H1 (cell line): ENCODE data around the gene DIP2C. TPM values are rescaled to one million over a fixed set of nuclear protein-coding genes. Genes with fewer than 3 reads are reported as not detected.

Source experiments
- CTCF ChIA-PET: fragments of 300-600 bp; sonication (Branson Sonifier 250); formaldehyde crosslinking; loops from one replicate; lab custom pipeline; 2021; ENCODE audit not compliant: partially characterized antibody; lab: Charles Lee
- POLR2A ChIA-PET: fragments of 300-600 bp; sonication (Branson Sonifier 250); formaldehyde crosslinking; loops from one replicate; lab custom pipeline; 2021; ENCODE audit warnings: inconsistent platforms; ENCODE audit not compliant: partially characterized antibody; lab: Charles Lee
- DNase-seq, 2 experiments: peaks; one replicate each; pipeline versions ENCODE4 v3.0.0 to v3.0.0-alpha.2; 2010 to 2022; ENCODE audit warnings: low spot score in 2 of 2, low read depth in 1 of 2, mixed read lengths in 1 of 2
- FAIRE-seq: peaks from 2 replicates; lab custom pipeline; 2011; peaks lifted over from hg19 to GRCh38; lab: Jason Lieb, UNC
- H2AFZ ChIP-seq: 2 replicates; pipeline ENCODE4 v1.8.1; 2012; ENCODE audit warnings: low read length, inconsistent platforms
- H2AK5ac ChIP-seq: 2 replicates; pipeline ENCODE4 v1.6.1; 2013; ENCODE audit warnings: low read depth, low read length
- H2BK120ac ChIP-seq: replicated peaks from 2 replicates; pipeline ENCODE3; 2013; ENCODE audit warnings: low read depth, low read length, inconsistent platforms
- H2BK12ac ChIP-seq: 2 replicates; pipeline ENCODE4 v1.6.1; 2013; ENCODE audit warnings: low read depth, low read length
- H2BK15ac ChIP-seq: 2 replicates; pipeline ENCODE4 v1.6.1; 2013; ENCODE audit warnings: low read length
- H2BK20ac ChIP-seq: 2 replicates; pipeline ENCODE4 v1.6.1; 2013; ENCODE audit warnings: low read length
- H2BK5ac ChIP-seq: 2 replicates; pipeline ENCODE4 v1.6.1; 2013; ENCODE audit warnings: low read depth, low read length
- H3K14ac ChIP-seq: 2 replicates; pipeline ENCODE4 v1.6.1; 2013; ENCODE audit warnings: inconsistent platforms; ENCODE audit not compliant: insufficient read length
- H3K18ac ChIP-seq: 2 replicates; pipeline ENCODE4 v1.6.1; 2013; ENCODE audit warnings: low read length; ENCODE audit errors: extremely low read depth
- H3K23ac ChIP-seq: 2 replicates; pipeline ENCODE4 v1.6.1; 2013; ENCODE audit warnings: inconsistent platforms; ENCODE audit not compliant: insufficient read length
- H3K23me2 ChIP-seq: 2 replicates; pipeline ENCODE4 v1.6.1; 2013; ENCODE audit warnings: low read depth, low read length
- H3K27ac ChIP-seq: 2 replicates; pipeline ENCODE4 v1.6.1; 2011; ENCODE audit warnings: low read depth, low read length, inconsistent platforms
- H3K27me3 ChIP-seq, 4 experiments: replicated peaks in 1 of 4; 1 replicate in 1 of 4; 2 replicates in 3 of 4; pipeline versions ENCODE4 v1.6.1 to v1.8.1; 2011 to 2013; ENCODE audit warnings: low read length in 3 of 4, mild to moderate bottlenecking in 3 of 4, inconsistent platforms in 2 of 4, mixed read lengths in 2 of 4, moderate library complexity in 1 of 4; ENCODE audit not compliant: control insufficient read depth in 3 of 4, insufficient read depth in 3 of 4; ENCODE audit errors: extremely low read depth in 1 of 4
- H3K36me3 ChIP-seq, 4 experiments: 2 replicates each; pipeline versions ENCODE4 v1.6.1 to v1.8.1; 2011 to 2013; ENCODE audit warnings: mild to moderate bottlenecking in 4 of 4, low read length in 3 of 4, moderate library complexity in 2 of 4, control low read depth in 1 of 4, inconsistent platforms in 1 of 4; ENCODE audit not compliant: insufficient read depth in 4 of 4, control insufficient read depth in 2 of 4
- H3K4ac ChIP-seq: replicated peaks from 2 replicates; pipeline ENCODE3; 2013; ENCODE audit warnings: low read length, low read depth, mixed read lengths, inconsistent platforms; ENCODE audit not compliant: insufficient read length
- H3K4me1 ChIP-seq, 4 experiments: replicated peaks in 1 of 4; 1 replicate in 1 of 4; 2 replicates in 3 of 4; pipeline versions ENCODE4 v1.6.1 to v1.8.1; 2011 to 2013; ENCODE audit warnings: low read length in 3 of 4, inconsistent platforms in 2 of 4, mixed read lengths in 1 of 4; ENCODE audit not compliant: insufficient read depth in 4 of 4, control insufficient read depth in 3 of 4
- H3K4me2 ChIP-seq, 2 experiments: 2 replicates each; pipeline versions ENCODE4 v1.6.1 to v1.8.1; 2011 to 2013; ENCODE audit warnings: low read depth in 2 of 2, low read length in 2 of 2, control low read depth in 1 of 2, inconsistent platforms in 1 of 2, mild to moderate bottlenecking in 1 of 2; ENCODE audit not compliant: insufficient read depth in 1 of 2
- H3K4me3 ChIP-seq, 4 experiments: fragments of 200-600, 300-600 bp in 1 of 4; sonication (generic), shearing (Covaris generic), sonication (Bioruptor Twin) in 1 of 4; 2 replicates each; pipeline versions ENCODE4 v1.5.1 to v1.8.1; 2011 to 2016; ENCODE audit warnings: low read length in 4 of 4, low read depth in 3 of 4, control low read depth in 2 of 4, inconsistent platforms in 2 of 4, mild to moderate bottlenecking in 2 of 4, mixed read lengths in 1 of 4, moderate library complexity in 1 of 4; ENCODE audit not compliant: insufficient read depth in 2 of 4; ENCODE audit errors: extremely low read depth in 1 of 4
- H3K56ac ChIP-seq: replicated peaks from 2 replicates; pipeline ENCODE3; 2013; ENCODE audit warnings: low read depth, mild to moderate bottlenecking, mixed read lengths, low read length, inconsistent platforms; ENCODE audit not compliant: insufficient read length
- H3K79me1 ChIP-seq: 2 replicates; pipeline ENCODE4 v1.6.1; 2013; ENCODE audit warnings: low read depth, low read length, control low read depth
- H3K79me2 ChIP-seq, 2 experiments: 2 replicates each; pipeline versions ENCODE4 v1.6.1 to v1.8.1; 2012 to 2013; ENCODE audit warnings: low read length in 2 of 2, mild to moderate bottlenecking in 2 of 2, inconsistent platforms in 1 of 2; ENCODE audit not compliant: insufficient read depth in 2 of 2, control insufficient read depth in 1 of 2
- H3K9ac ChIP-seq, 4 experiments: replicated peaks in 1 of 4; 1 replicate in 1 of 4; 2 replicates in 3 of 4; pipeline versions ENCODE4 v1.6.1 to v1.8.1; 2011 to 2013; ENCODE audit warnings: low read depth in 3 of 4, low read length in 3 of 4, control low read depth in 2 of 4, mild to moderate bottlenecking in 2 of 4, moderate library complexity in 2 of 4, inconsistent platforms in 1 of 4; ENCODE audit errors: extremely low read depth in 1 of 4
- H3K9me3 ChIP-seq, 2 experiments: 2 replicates each; pipeline versions ENCODE4 v1.6.1 to v1.8.1; 2012 to 2013; ENCODE audit warnings: mild to moderate bottlenecking in 2 of 2, moderate library complexity in 2 of 2, control low read depth in 1 of 2, inconsistent platforms in 1 of 2, low read depth in 1 of 2, low read length in 1 of 2, mixed read lengths in 1 of 2; ENCODE audit not compliant: insufficient read depth in 2 of 2
- H4K20me1 ChIP-seq, 2 experiments: replicated peaks in 1 of 2; 2 replicates each; pipeline versions ENCODE3 to v1.8.1; 2011 to 2013; ENCODE audit warnings: inconsistent platforms in 2 of 2, low read length in 2 of 2, mild to moderate bottlenecking in 1 of 2; ENCODE audit not compliant: insufficient read depth in 2 of 2, control insufficient read depth in 1 of 2
- H4K5ac ChIP-seq: 2 replicates; pipeline ENCODE4 v1.6.1; 2013; ENCODE audit warnings: low read length, low read depth, mixed read lengths, inconsistent platforms; ENCODE audit not compliant: insufficient read length
- H4K8ac ChIP-seq: 2 replicates; pipeline ENCODE4 v1.8.0; 2013; ENCODE audit warnings: mild to moderate bottlenecking, moderate library complexity, low read length, inconsistent platforms; ENCODE audit not compliant: insufficient read depth; ENCODE audit errors: extremely low read depth
- H4K91ac ChIP-seq: replicated peaks from 2 replicates; pipeline ENCODE3; 2013; ENCODE audit warnings: low read length, mixed read lengths, inconsistent platforms; ENCODE audit not compliant: insufficient read length
- BCL11A ChIP-seq, 2 experiments: IDR thresholded peaks; one replicate each; pipeline ENCODE4 v1.6.1; 2011; ENCODE audit warnings: low read depth in 2 of 2, low read length in 2 of 2, mild to moderate bottlenecking in 2 of 2
- CEBPB ChIP-seq: IDR thresholded peaks from 2 replicates; pipeline ENCODE4 v1.6.1; 2012; ENCODE audit warnings: low read depth, low read length
- CHD1 ChIP-seq: IDR thresholded peaks from 2 replicates; pipeline ENCODE4 v1.6.1; 2012; ENCODE audit warnings: low read depth, low read length, improper control_type of control experiment
- HDAC2 ChIP-seq, 2 experiments: fragments of 300-600 bp in 1 of 2; sonication (generic) in 1 of 2; IDR thresholded peaks; 2 replicates each; pipeline ENCODE4 v1.6.1; 2011 to 2012; ENCODE audit warnings: low read depth in 2 of 2, low read length in 2 of 2, mild to moderate bottlenecking in 2 of 2, moderate library complexity in 2 of 2, borderline replicate concordance in 1 of 2, inconsistent platforms in 1 of 2
- JUND ChIP-seq: IDR thresholded peaks from 2 replicates; pipeline ENCODE4 v1.6.1; 2011; ENCODE audit warnings: mild to moderate bottlenecking, improper control_type of control experiment, low read length
- KDM1A ChIP-seq: fragments of 200-600, 300-600 bp; sonication (generic); IDR thresholded peaks from 2 replicates; pipeline ENCODE4 v1.7.1; 2016; ENCODE audit warnings: mild to moderate bottlenecking, low read length, borderline replicate concordance
- RBBP5 ChIP-seq: IDR thresholded peaks from 2 replicates; pipeline ENCODE4 v1.7.1; 2012; ENCODE audit warnings: low read depth, mild to moderate bottlenecking, inconsistent platforms, low read length, moderate library complexity, borderline replicate concordance
- RFX5 ChIP-seq: IDR thresholded peaks from 2 replicates; pipeline ENCODE4 v1.6.1; 2011; ENCODE audit warnings: low read depth, low read length, improper control_type of control experiment, borderline replicate concordance
- RXRA ChIP-seq: IDR thresholded peaks from 2 replicates; pipeline ENCODE4 v1.6.1; 2011; ENCODE audit warnings: low read depth, mild to moderate bottlenecking, low read length, moderate library complexity; ENCODE audit not compliant: insufficient read depth
- SP1 ChIP-seq: IDR thresholded peaks from 2 replicates; pipeline ENCODE4 v1.6.1; 2011; ENCODE audit warnings: low read depth, low read length
- TAF1 ChIP-seq: IDR thresholded peaks from 2 replicates; pipeline ENCODE4 v1.6.1; 2011; ENCODE audit warnings: mild to moderate bottlenecking, low read depth, low read length
- YY1 ChIP-seq: IDR thresholded peaks from 2 replicates; pipeline ENCODE4 v1.6.1; 2011; ENCODE audit warnings: low read depth, mild to moderate bottlenecking, low read length
- WGBS, 2 experiments: shearing (Covaris generic) in 1 of 2; methylation state at CpG; one replicate each; pipeline versions ENCODE4 v1.1.6 to v1.1.7; 2013 to 2015; ENCODE audit warnings: low lambda C conversion rate in 2 of 2, mixed read lengths in 2 of 2, inconsistent platforms in 1 of 2, low coverage in 1 of 2, missing lambda C conversion rate in 1 of 2; ENCODE audit not compliant: insufficient replicate concordance in 2 of 2, insufficient coverage in 1 of 2, insufficient read length in 1 of 2; ENCODE audit errors: extremely low coverage in 1 of 2, missing lambda C conversion rate in 1 of 2; 5-methylcytosine and 5-hydroxymethylcytosine counted together
- polyA plus RNA-seq, 7 experiments: library from polyadenylated mRNA; depleted of rRNA in 3 of 7; stranded (reverse) in 5 of 7; unstranded in 2 of 7; fragments of >200 nt in 5 of 7; fragments of 200-250 nt in 2 of 7; gene quantifications; 1 replicate in 5 of 7; 2 replicates in 1 of 7; 4 replicates in 1 of 7; pipeline versions ENCODE4 v1.2.1 to v1.2.3, GENCODE V29; 2011 to 2013; ENCODE audit warnings: missing spikeins in 2 of 7, mixed read lengths in 2 of 7
- total RNA-seq: library from RNA; stranded (reverse); fragmentation: NEBNext Ultra II Directional; extraction: Animal tissue kit (Norgen Biotek cat#: 25700); gene quantifications from 2 replicates; pipeline ENCODE4 v1.2.1, GENCODE V29; 2021

DIP2C gene
- total and polyA plus RNA-seq, 2 of the 8 experiments (the other 6 are each of a cell fraction or from before 2014, with no cell fraction given), result 3.8 to 9.3 TPM

DNA sequence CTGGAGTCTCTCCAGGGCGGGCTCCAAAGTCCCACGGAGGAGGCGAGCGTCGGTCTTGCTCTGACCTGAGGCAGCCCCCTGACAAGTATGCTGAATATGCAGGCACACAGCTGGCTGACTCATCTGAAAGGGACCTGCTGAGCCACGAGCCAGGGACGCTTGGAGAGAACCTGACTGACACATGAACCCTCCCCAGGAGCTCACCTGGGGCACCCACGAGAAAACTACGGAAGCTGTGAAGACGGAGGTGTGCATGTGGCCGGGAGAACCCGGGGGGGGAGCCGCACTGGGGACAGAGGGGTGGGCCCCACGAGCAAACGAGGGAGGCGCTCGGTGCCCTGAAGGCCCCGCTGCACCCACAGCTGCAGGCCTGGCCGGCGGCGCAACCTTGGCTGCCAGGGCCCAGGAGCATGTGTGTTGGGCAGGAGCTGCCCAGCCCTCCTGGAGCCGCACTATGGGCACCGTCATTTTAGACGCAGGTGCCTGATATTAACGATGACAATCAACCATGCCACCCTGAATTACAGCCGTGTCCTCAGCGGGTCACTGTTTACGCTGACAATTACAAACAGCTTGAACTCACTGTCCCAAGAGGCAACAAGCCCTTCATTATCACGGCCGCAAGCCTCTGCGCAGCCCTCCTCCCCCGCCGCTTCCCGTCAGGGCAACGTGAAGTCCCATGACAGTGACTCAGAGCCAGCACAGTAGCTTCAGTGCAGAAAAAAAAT is 64.7 kb downstream of the DIP2C start:
- no peak overlapping the region for H2AK5ac ChIP-seq
- H3K4me2 ChIP-seq, result peak overlapping the region; percentile 23 to 37
- peaks cover 5 to 25% (median 20%) of the 10 kb centered on the region in 4 experiments for H3K4me1 ChIP-seq
- no peak overlapping the region for H2AFZ ChIP-seq
- no peak overlapping the region for H3K4ac ChIP-seq
- H3K4me3 ChIP-seq, result no peak overlapping the region; a peak in 2 of 8 replicates
- 0 out of 4 replicates have a peak, but pooled peaks cover 0 to 7% of the 10 kb centered on the region in 2 experiments for H3K79me2 ChIP-seq
- DNase-seq (peak in 1 of 2 experiments; percentile 38), FAIRE-seq (no peak)
- no peak overlapping the region for H4K5ac ChIP-seq
- no peak overlapping the region for H3K9ac ChIP-seq
- no peak overlapping the region for H2BK20ac ChIP-seq
- H3K79me1 ChIP-seq, result peaks cover 9% of the 10 kb centered on the region; the same call in 1 of the 2 replicates
- H3K56ac ChIP-seq, result no peak overlapping the region
- ChIA-PET CTCF (interaction anchor here (0.5 to 2.4 kb wide), 14 partner anchors 9 to 450 kb away, joined by 3 to 7 read pairs (median 4); no protein-coding TSS in a partner anchor), POLR2A (interaction anchor here (0.6 to 1.8 kb wide), 2 partner anchors 9 to 12 kb away, joined by 3 to 6 read pairs; no protein-coding TSS in a partner anchor)
- H3K14ac ChIP-seq, result no peak overlapping the region
- H2BK12ac ChIP-seq, result no peak overlapping the region
- H2BK5ac ChIP-seq, result 0 out of 2 replicates have a peak overlapping the region, but pooled peaks have one; percentile 16
- H4K20me1 ChIP-seq, result peaks cover 7 to 17% of the 10 kb centered on the region in 2 experiments
- H2BK15ac ChIP-seq, result no peak overlapping the region; the same call in 1 of the 2 replicates
- no peak overlapping the region for H4K91ac ChIP-seq
- H3K27me3 ChIP-seq, result no peaks in the 10 kb centered on the region
- peak overlapping the region; percentile 60 for H3K18ac ChIP-seq
- no peaks in the 10 kb centered on the region for H3K9me3 ChIP-seq
- WGBS, 2 experiments, result 42% methylated on average over 29 of the region's 35 CpGs; no CpG with 5 or more reads in 1 of the 2 experiments
- no peaks in the 10 kb centered on the region for H3K23me2 ChIP-seq
- H3K36me3 ChIP-seq, result no peaks in the 10 kb centered on the region
- H3K23ac ChIP-seq, result no peak overlapping the region
- no peak overlapping the region for H3K27ac ChIP-seq
- H4K8ac ChIP-seq, result peak overlapping the region; percentile 3; the same call in 1 of the 2 replicates
- no peak overlapping the region for H2BK120ac ChIP-seq
- TF ChIP-seq SP1 (no peak), HDAC2 (IDR thresholded peaks at IDR 0.05; ENCODE audit: borderline replicate concordance in 1 of 2, low read depth in 2 of 2, low read length in 2 of 2) (0 out of 4 replicates have a peak, but pooled peaks have one; percentile 31 to 33), RBBP5 (no peak; the same call in 1 of the 2 replicates), RFX5 (no peak), BCL11A (IDR thresholded peaks at IDR 0.05; ENCODE audit: low read depth in 2 of 2, low read length in 2 of 2) (no peak), TAF1 (no peak), YY1 (no peak), KDM1A (no peak), CEBPB (no peak), CHD1 (no peak), JUND (peak; percentile 73; the same call in 1 of the 2 replicates), RXRA (no peak)
